ENCODE data around the gene GP5. TPM values are rescaled to one million over a fixed set of nuclear protein-coding genes. Genes with fewer than 3 reads are reported as not detected.

The GP5 gene
- total RNA-seq, 1 experiment from 2014 or later: 0.15 TPM

GRCh38 chr3:194382892-194383223 is 16.2 kb downstream of the GP5 start:
- no peak for ATAC-seq
- intact Hi-C loops (cut with micrococcal nuclease): no loop called here
- ChIA-PET POLR2A (no interaction called here), RAD21 (ENCODE audit: low non-redundant PET in 1 of 2, low total read pairs in 2 of 2, uncharacterized antibody in 2 of 2, unreplicated experiment in 2 of 2) (no interaction called here), CTCF (no interaction called here)
- Histone ChIP-seq H2AFZ (ENCODE audit: low read depth, low read length, poor library complexity, severe bottlenecking) (no peak overlapping the region), H3K9ac (ENCODE audit: low read length) (no peak overlapping the region), H3K27me3 (ENCODE audit: insufficient read depth, low read length) (no peaks in the 10 kb centered on the region), H4K20me1 (ENCODE audit: insufficient read depth) (no peaks in the 10 kb centered on the region), H3K27ac (ENCODE audit: low read depth, low read length) (no peak overlapping the region), H3K4me3 (replicated peaks in 1 of 2; ENCODE audit: low read depth in 1 of 2, low read length in 2 of 2) (no peak overlapping the region), H3K4me2 (ENCODE audit: low read length) (no peak overlapping the region), H3K36me3 (ENCODE audit: control insufficient read depth in 1 of 2, insufficient read depth in 2 of 2, low read length in 2 of 2) (no peaks in the 10 kb centered on the region), H3K4me1 (ENCODE audit: control insufficient read depth in 1 of 2, insufficient read depth in 2 of 2, low read length in 2 of 2) (peaks cover 0 to 6% of the 10 kb centered on the region in 2 experiments; a peak in 1 of 4 replicates), H3K79me2 (ENCODE audit: insufficient read depth, low read length) (no peaks in the 10 kb centered on the region), H3K9me2 (ENCODE audit: insufficient read depth) (no peaks in the 10 kb centered on the region), H3K9me3 (ENCODE audit: control insufficient read depth in 1 of 2, insufficient read depth in 1 of 2, low read depth in 1 of 2, low read length in 2 of 2) (no peaks in the 10 kb centered on the region)
- TF ChIP-seq, protein P1, sequence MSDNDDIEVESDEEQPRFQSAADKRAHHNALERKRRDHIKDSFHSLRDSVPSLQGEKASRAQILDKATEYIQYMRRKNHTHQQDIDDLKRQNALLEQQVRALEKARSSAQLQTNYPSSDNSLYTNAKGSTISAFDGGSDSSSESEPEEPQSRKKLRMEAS (IDR thresholded peaks at IDR 0.05): no peak
- DNase-seq (ENCODE audit: low read depth, low spot score): no peak
- BruUV-seq (replicated peaks): no TSS peak

- no TSS peak for BruUV-seq (replicated peaks)
Measured at GRCh38 chr3:194382196-194382891, 16.7 kb downstream of the GP5 start.

More at GRCh38 chr3:194382196-194382891, 16.7 kb downstream of the GP5 start:
- no peak overlapping the region for H3K4me2 ChIP-seq (ENCODE audit: low read length)
- ChIA-PET CTCF (interaction anchor here (0.6 kb wide), 1 partner anchor 33 kb away, joined by 4 read pairs; no protein-coding TSS in a partner anchor), POLR2A (no interaction called here), RAD21 (ENCODE audit: low non-redundant PET in 1 of 2, low total read pairs in 2 of 2, uncharacterized antibody in 2 of 2, unreplicated experiment in 2 of 2) (no interaction called here)
- no peaks in the 10 kb centered on the region for H3K9me2 ChIP-seq (ENCODE audit: insufficient read depth)
- no peaks in the 10 kb centered on the region for H3K36me3 ChIP-seq (ENCODE audit: control insufficient read depth in 1 of 2, insufficient read depth in 2 of 2, low read length in 2 of 2)
- H2AFZ ChIP-seq (ENCODE audit: low read depth, low read length, poor library complexity, severe bottlenecking): no peak overlapping the region
- TF ChIP-seq EZH2phosphoT487 (IDR thresholded peaks at IDR 0.05; ENCODE audit: borderline replicate concordance) (no peak), EZH2 (IDR thresholded peaks at IDR 0.05) (no peak), JUND (IDR thresholded peaks at IDR 0.05) (no peak), SIN3A (IDR thresholded peaks at IDR 0.05; ENCODE audit: low read depth) (no peak)
- TF ChIP-seq, protein P2, sequence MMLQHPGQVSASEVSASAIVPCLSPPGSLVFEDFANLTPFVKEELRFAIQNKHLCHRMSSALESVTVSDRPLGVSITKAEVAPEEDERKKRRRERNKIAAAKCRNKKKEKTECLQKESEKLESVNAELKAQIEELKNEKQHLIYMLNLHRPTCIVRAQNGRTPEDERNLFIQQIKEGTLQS (IDR thresholded peaks at IDR 0.05): no peak
- TF ChIP-seq, protein P3, sequence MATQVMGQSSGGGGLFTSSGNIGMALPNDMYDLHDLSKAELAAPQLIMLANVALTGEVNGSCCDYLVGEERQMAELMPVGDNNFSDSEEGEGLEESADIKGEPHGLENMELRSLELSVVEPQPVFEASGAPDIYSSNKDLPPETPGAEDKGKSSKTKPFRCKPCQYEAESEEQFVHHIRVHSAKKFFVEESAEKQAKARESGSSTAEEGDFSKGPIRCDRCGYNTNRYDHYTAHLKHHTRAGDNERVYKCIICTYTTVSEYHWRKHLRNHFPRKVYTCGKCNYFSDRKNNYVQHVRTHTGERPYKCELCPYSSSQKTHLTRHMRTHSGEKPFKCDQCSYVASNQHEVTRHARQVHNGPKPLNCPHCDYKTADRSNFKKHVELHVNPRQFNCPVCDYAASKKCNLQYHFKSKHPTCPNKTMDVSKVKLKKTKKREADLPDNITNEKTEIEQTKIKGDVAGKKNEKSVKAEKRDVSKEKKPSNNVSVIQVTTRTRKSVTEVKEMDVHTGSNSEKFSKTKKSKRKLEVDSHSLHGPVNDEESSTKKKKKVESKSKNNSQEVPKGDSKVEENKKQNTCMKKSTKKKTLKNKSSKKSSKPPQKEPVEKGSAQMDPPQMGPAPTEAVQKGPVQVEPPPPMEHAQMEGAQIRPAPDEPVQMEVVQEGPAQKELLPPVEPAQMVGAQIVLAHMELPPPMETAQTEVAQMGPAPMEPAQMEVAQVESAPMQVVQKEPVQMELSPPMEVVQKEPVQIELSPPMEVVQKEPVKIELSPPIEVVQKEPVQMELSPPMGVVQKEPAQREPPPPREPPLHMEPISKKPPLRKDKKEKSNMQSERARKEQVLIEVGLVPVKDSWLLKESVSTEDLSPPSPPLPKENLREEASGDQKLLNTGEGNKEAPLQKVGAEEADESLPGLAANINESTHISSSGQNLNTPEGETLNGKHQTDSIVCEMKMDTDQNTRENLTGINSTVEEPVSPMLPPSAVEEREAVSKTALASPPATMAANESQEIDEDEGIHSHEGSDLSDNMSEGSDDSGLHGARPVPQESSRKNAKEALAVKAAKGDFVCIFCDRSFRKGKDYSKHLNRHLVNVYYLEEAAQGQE (IDR thresholded peaks at IDR 0.05; ENCODE audit: low read depth): no peak
- TF ChIP-seq, protein P1 (IDR thresholded peaks at IDR 0.05): no peak
- intact Hi-C loops (cut with micrococcal nuclease): no loop called here
- no peaks in the 10 kb centered on the region for H3K9me3 ChIP-seq (ENCODE audit: control insufficient read depth in 1 of 2, insufficient read depth in 1 of 2, low read depth in 1 of 2, low read length in 2 of 2)
- H3K4me3 ChIP-seq (replicated peaks in 1 of 2; ENCODE audit: low read depth in 1 of 2, low read length in 2 of 2): no peak overlapping the region
- H3K4me1 ChIP-seq (ENCODE audit: control insufficient read depth in 1 of 2, insufficient read depth in 2 of 2, low read length in 2 of 2): peaks cover 0 to 6% of the 10 kb centered on the region in 2 experiments; a peak in 1 of 4 replicates
- DNase-seq (ENCODE audit: low read depth, low spot score) (no peak), ATAC-seq (no peak)
- no peaks in the 10 kb centered on the region for H3K79me2 ChIP-seq (ENCODE audit: insufficient read depth, low read length)
- H3K27ac ChIP-seq (ENCODE audit: low read depth, low read length): no peak overlapping the region
- no peaks in the 10 kb centered on the region for H3K27me3 ChIP-seq (ENCODE audit: insufficient read depth, low read length)
- H3K9ac ChIP-seq (ENCODE audit: low read length): no peak overlapping the region
- H4K20me1 ChIP-seq (ENCODE audit: insufficient read depth): no peaks in the 10 kb centered on the region
